Psoas muscle (tissue), 8 donors: ENCODE results near the gene CNDP2. TPM values are rescaled to one million over a fixed set of nuclear protein-coding genes. Genes with fewer than 3 reads are reported as not detected.
"Not testable (repeated sequence)": the region's sequence is repeated elsewhere in the genome, so short reads cannot be mapped to it uniquely, and the experiment has no call there.

Source experiments
- ATAC-seq, 4 donors: fragments of 200-7000 bp; cut with Tn5 transposase; one replicate each; pipeline ENCODE4 v1.9.1; 2020; ENCODE audit warnings: moderate library complexity in 3 of 4, mild to moderate bottlenecking in 2 of 4
- DNase-seq, 2 donors: peaks; one replicate each; pipeline ENCODE4 v3.0.0-alpha.2; 2020
- H3K27ac ChIP-seq: fragments of 200-600 bp; one replicate; pipeline ENCODE4 v1.8.0; 2022
- H3K27me3 ChIP-seq, 3 donors: fragments of 200-600 bp in 1 of 3; one replicate each; pipeline versions ENCODE4 v1.6.1 to v1.8.0; 2013 to 2022; ENCODE audit warnings: low read length in 2 of 3, mild to moderate bottlenecking in 2 of 3, moderate library complexity in 1 of 3; ENCODE audit not compliant: insufficient read depth in 3 of 3
- H3K36me3 ChIP-seq, 2 donors: fragments of 200-600 bp in 1 of 2; one replicate each; pipeline versions ENCODE4 v1.6.1 to v1.8.0; 2013 to 2022; ENCODE audit warnings: low read depth in 1 of 2, mild to moderate bottlenecking in 1 of 2, moderate library complexity in 1 of 2; ENCODE audit not compliant: insufficient read depth in 1 of 2
- H3K4me1 ChIP-seq: fragments of 200-600 bp; one replicate; pipeline ENCODE4 v1.8.0; 2022
- H3K4me3 ChIP-seq: fragments of 200-600 bp; one replicate; pipeline ENCODE4 v1.8.0; 2022; ENCODE audit warnings: mild to moderate bottlenecking
- H3K9me3 ChIP-seq: fragments of 200-600 bp; one replicate; pipeline ENCODE4 v1.8.0; 2022
- CTCF ChIP-seq: fragments of 200-600 bp; IDR thresholded peaks from one replicate; pipeline ENCODE4 v1.8.0; 2022; ENCODE audit warnings: antibody characterized with exemption
- WGBS, 3 donors: extraction: QIAGEN DNeasy Blood & Tissue Kit; methylation state at CpG; one replicate each; pipeline versions ENCODE4 v1.1.6 to v1.1.7; 2013; 5-methylcytosine and 5-hydroxymethylcytosine counted together
- intact Hi-C, 2 donors: fragments of 100-400 bp; cut with DNase I; formaldehyde crosslinking; loops; one replicate each; pipeline versions ENCODE4 v1.11.0 to v1.14.2; 2022
- polyA plus RNA-seq, 3 donors: library from polyadenylated mRNA; stranded (reverse); fragments of 200-250 nt; gene quantifications; one replicate each; pipeline ENCODE4 v1.2.3, GENCODE V29; 2013
- total RNA-seq, 4 donors: library from RNA; stranded (reverse); fragmentation: NEBNext Ultra II Directional in 2 of 4; extraction: Animal tissue kit (Norgen Biotek cat#: 25700) in 2 of 4; gene quantifications; one replicate each; pipeline versions ENCODE4 v1.2.1 to v1.2.4, GENCODE V29; 2021 to 2023
- donor health status: healthy with polysubstance abuse.
- donor health status: DM: no; HTN: no; CAD: no; lungs with moderate emphysema.
- donor health status: Bipolar disorder and iron deficiency.
- donor health status: healthy.
- donor health status: DM: yes; HTN: yes; CAD: no.
- donor health status: DM: no; HTN: no; CAD: no.
- donor health status: DM: no; HTN: no; CAD: no.
- donor health status: DM: yes; HTN: yes; CAD: no.

The CNDP2 gene
- total and polyA plus RNA-seq, 7 donors: 24.3 to 51.9 (median 41.4) TPM

GRCh38 chr18:74500372-74500771 is 4.2 kb downstream of the CNDP2 start:
- Histone ChIP-seq H3K27me3 (no peaks in the 10 kb centered on the region), H3K4me1 (peaks cover 9% of the 10 kb centered on the region), H3K27ac (no peak overlapping the region), H3K4me3 (peak overlapping the region; percentile 38), H3K36me3 (peaks cover 0 to 49% of the 10 kb centered on the region in 2 donors), H3K9me3 (no peaks in the 10 kb centered on the region)
- DNase-seq (no peak), ATAC-seq (no peak)
- intact Hi-C loops: no loop called here
- 78 to 86% (median 79%) methylated on average over 5 to 6 of the region's 6 CpGs for WGBS, 3 donors
- no peak for TF ChIP-seq CTCF

GRCh38 chr18:74500774-74501173 is 4.6 kb downstream of the CNDP2 start:
- intact Hi-C loops, H3K4me1 ChIP-seq, ATAC-seq: not testable (repeated sequence)

GRCh38 chr18:74501386-74501785 is 5.2 kb downstream of the CNDP2 start:
- H3K36me3 ChIP-seq: peaks cover under 1 to 59% of the 10 kb centered on the region in 2 donors
- ATAC-seq (no peak), DNase-seq (no peak)
- TF ChIP-seq CTCF: no peak
- intact Hi-C loops: no loop called here
- no peaks in the 10 kb centered on the region for H3K9me3 ChIP-seq
- no peaks in the 10 kb centered on the region for H3K27me3 ChIP-seq
- no peak overlapping the region for H3K4me3 ChIP-seq
- peaks cover 9% of the 10 kb centered on the region for H3K4me1 ChIP-seq
- WGBS, 3 donors: 87 to 92% (median 90%) methylated on average over 4 of the region's 4 CpGs
- no peak overlapping the region for H3K27ac ChIP-seq

More at GRCh38 chr18:74500774-74501173, 4.6 kb downstream of the CNDP2 start:
- peak overlapping the region; percentile 38 for H3K4me3 ChIP-seq
- H3K27me3 ChIP-seq, H3K9me3 ChIP-seq, DNase-seq, H3K27ac ChIP-seq: not testable (repeated sequence)
- peaks cover 0 to 53% of the 10 kb centered on the region in 2 donors for H3K36me3 ChIP-seq
- whole genome bisulfite sequencing, 3 donors: 89 to 96% (median 94%) methylated on average over 8 of the region's 8 CpGs

GRCh38 chr18:74503137-74503536 is 7.0 kb downstream of the CNDP2 start:
- intact Hi-C loops: no loop called here
- 84 to 98% (median 92%) methylated on average over 4 of the region's 4 CpGs for WGBS, 3 donors
- no peak for TF ChIP-seq CTCF
- DNase-seq (no peak), ATAC-seq (no peak)
- Histone ChIP-seq H3K36me3 (peaks cover 2 to 76% of the 10 kb centered on the region in 2 donors), H3K27ac (no peak overlapping the region), H3K9me3 (no peaks in the 10 kb centered on the region), H3K4me1 (no peaks in the 10 kb centered on the region), H3K4me3 (no peak overlapping the region), H3K27me3 (no peaks in the 10 kb centered on the region)

- intact Hi-C loops: no loop called here
- no peak for TF ChIP-seq CTCF
Observed at GRCh38 chr18:74505776-74506175, 9.6 kb downstream of the CNDP2 start.

More at GRCh38 chr18:74505776-74506175, 9.6 kb downstream of the CNDP2 start:
- no peak for DNase-seq
- Histone ChIP-seq H3K4me1 (no peaks in the 10 kb centered on the region), H3K36me3 (peaks cover 12 to 98% of the 10 kb centered on the region in 2 donors), H3K4me3 (no peak overlapping the region), H3K27ac (no peak overlapping the region), H3K27me3 (no peaks in the 10 kb centered on the region), H3K9me3 (no peaks in the 10 kb centered on the region)
- 94 to 96% (median 94%) methylated on average over 16 of the region's 16 CpGs for WGBS, 3 donors
- no peak for ATAC-seq
